K562 (cell line): Measurements from ENCODE around the gene RAB4B. TPM values are rescaled to one million over a fixed set of nuclear protein-coding genes. Genes with fewer than 3 reads are reported as not detected.

ENCODE experiments used
- BHLHE40 ChIP-seq: IDR thresholded peaks from 2 replicates; pipeline ENCODE4 v1.6.1; 2011; ENCODE audit warnings: low read length, improper control_type of control experiment
- ERF ChIP-seq: fragments of 450-650 bp; formaldehyde crosslinking; IDR thresholded peaks from 2 replicates; pipeline ENCODE4 v1.4.0; 2020; ENCODE audit warnings: mild to moderate bottlenecking, mixed read lengths
- FOXK2 ChIP-seq, 2 experiments: fragments of 450-650 bp; IDR thresholded peaks in 1 of 2; conservative IDR thresholded peaks in 1 of 2; 2 replicates each; pipeline ENCODE4 v1.6.1; 2016; ENCODE audit warnings: low read depth in 2 of 2, mild to moderate bottlenecking in 1 of 2
- KDM4B ChIP-seq, 2 experiments: fragments of 450-650 bp in 1 of 2; sonication (generic) in 1 of 2; IDR thresholded peaks; 2 replicates each; pipeline ENCODE4 v1.6.1; 2016 to 2017; ENCODE audit warnings: borderline replicate concordance in 2 of 2, antibody characterized with exemption in 1 of 2, low read depth in 1 of 2, mild to moderate bottlenecking in 1 of 2
- MEF2A ChIP-seq: IDR thresholded peaks from 2 replicates; pipeline ENCODE4 v1.6.1; 2011; ENCODE audit warnings: low read depth, mild to moderate bottlenecking, low read length, moderate library complexity; ENCODE audit not compliant: control insufficient read depth
- NEUROD1 ChIP-seq: fragments of 150-350 bp; IDR thresholded peaks from 2 replicates; pipeline ENCODE4 v1.6.1; 2014; ENCODE audit warnings: borderline replicate concordance, low read length, low read depth; ENCODE audit not compliant: partially characterized antibody
- NONO ChIP-seq, 2 experiments: fragments of 200-400 bp in 1 of 2; fragments of 450-650 bp in 1 of 2; formaldehyde crosslinking in 1 of 2; IDR thresholded peaks; 2 replicates each; pipeline ENCODE4 v1.6.1; 2017; ENCODE audit warnings: low read depth in 2 of 2, mild to moderate bottlenecking in 2 of 2, moderate library complexity in 2 of 2, low read length in 1 of 2
- NR4A1 ChIP-seq, 2 experiments: fragments of 250-450 bp in 1 of 2; fragments of 450-650 bp in 1 of 2; sonication (Bioruptor Pico) in 1 of 2; IDR thresholded peaks; 2 replicates each; pipeline versions ENCODE4 v1.4.0 to v1.6.1; 2016 to 2020; ENCODE audit warnings: mild to moderate bottlenecking in 2 of 2, missing compliant biosample characterization in 1 of 2, missing genetic modification characterization in 1 of 2, moderate library complexity in 1 of 2
- SMAD3 ChIP-seq: fragments of 450-650 bp; formaldehyde crosslinking; conservative IDR thresholded peaks from 2 replicates; pipeline ENCODE4 v1.4.0; 2020; ENCODE audit warnings: mild to moderate bottlenecking
- TAL1 ChIP-seq: fragments of 450-650 bp; IDR thresholded peaks from 2 replicates; pipeline ENCODE4 v1.6.1; 2016; ENCODE audit warnings: mild to moderate bottlenecking
- TRIM24 ChIP-seq, 2 experiments: fragments of 450-650 bp; IDR thresholded peaks; 2 replicates each; pipeline ENCODE4 v1.6.1; 2016
- VEZF1 ChIP-seq: fragments of 200-800 bp; sonication (Bioruptor generic); IDR thresholded peaks from 2 replicates; pipeline ENCODE4 v1.6.1; 2017; ENCODE audit warnings: missing genetic modification characterization, missing compliant biosample characterization
- ZBED1 ChIP-seq: IDR thresholded peaks from 2 replicates; pipeline ENCODE4 v1.6.1; 2014
- ZNF311 ChIP-seq: fragments of 250-450 bp; sonication (Bioruptor Pico); IDR thresholded peaks from 2 replicates; pipeline ENCODE4 v1.4.0; 2020; ENCODE audit warnings: mild to moderate bottlenecking, moderate library complexity
- ZNF445 ChIP-seq: fragments of 250-450 bp; sonication (Bioruptor Pico); IDR thresholded peaks from 2 replicates; pipeline ENCODE4 v1.4.0; 2020; ENCODE audit warnings: low read depth, mild to moderate bottlenecking, moderate library complexity
- ZNF707 ChIP-seq: fragments of 250-450 bp; sonication (Bioruptor Pico); conservative IDR thresholded peaks from 2 replicates; pipeline ENCODE4 v1.8.0; 2022; ENCODE audit warnings: inconsistent platforms, mild to moderate bottlenecking, moderate library complexity
- ZNF76 ChIP-seq: fragments of 250-450 bp; sonication (Bioruptor Pico); IDR thresholded peaks from 2 replicates; pipeline ENCODE4 v1.4.0; 2020; ENCODE audit warnings: mild to moderate bottlenecking, moderate library complexity, borderline replicate concordance
- polyA plus RNA-seq, 8 experiments: library from polyadenylated mRNA; depleted of rRNA in 4 of 8; stranded (reverse) in 5 of 8; unstranded in 3 of 8; fragments of >200 nt; fragmentation: Nextera tagmentation in 2 of 8; fragmentation: Illumina TruSeq in 1 of 8; extraction: Ambion mirVana in 2 of 8; extraction: Trizol in 1 of 8; gene quantifications; 2 replicates each; pipeline versions ENCODE4 v1.2.1 to v1.2.3, GENCODE V29; 2011 to 2014; ENCODE audit warnings: inconsistent platforms in 1 of 8, missing spikeins in 1 of 8
- total RNA-seq, 7 experiments: library from RNA; depleted of rRNA in 6 of 7; stranded (reverse); fragments of >200 nt in 6 of 7; fragmentation: Illumina TruSeq in 2 of 7; extraction: Trizol in 2 of 7; gene quantifications; 2 replicates each; pipeline versions ENCODE4 v1.2.1 to v1.2.3, GENCODE V29; 2011 to 2021; ENCODE audit warnings: low replicate concordance in 1 of 7
- TF ChIP-seq, protein P1 (sequence below): sonication (generic); formaldehyde crosslinking; IDR thresholded peaks from 2 replicates; pipeline ENCODE4 v1.9.0; 2022; ENCODE audit warnings: mild to moderate bottlenecking, missing genetic modification reagents
- TF ChIP-seq, protein P2 (sequence below): fragments of 250-450 bp; sonication (Bioruptor Pico); IDR thresholded peaks from 2 replicates; pipeline ENCODE4 v1.8.0; 2022; ENCODE audit warnings: moderate library complexity, mild to moderate bottlenecking, inconsistent platforms
- TF ChIP-seq, protein P3 (sequence below): fragments of 250-450 bp; sonication (Bioruptor Pico); IDR thresholded peaks from 2 replicates; pipeline ENCODE4 v1.4.0; 2020; ENCODE audit warnings: mild to moderate bottlenecking
- TF ChIP-seq, protein P4 (sequence below): fragments of 250-450 bp; sonication (Bioruptor Pico); IDR thresholded peaks from 2 replicates; pipeline ENCODE4 v1.4.0; 2020

Gene RAB4B
- total and polyA plus RNA-seq, 9 of the 15 experiments (the other 6 are each of a cell fraction or from before 2014, with no cell fraction given): 0.28 to 20.4 (median 9.0) TPM

DNA sequence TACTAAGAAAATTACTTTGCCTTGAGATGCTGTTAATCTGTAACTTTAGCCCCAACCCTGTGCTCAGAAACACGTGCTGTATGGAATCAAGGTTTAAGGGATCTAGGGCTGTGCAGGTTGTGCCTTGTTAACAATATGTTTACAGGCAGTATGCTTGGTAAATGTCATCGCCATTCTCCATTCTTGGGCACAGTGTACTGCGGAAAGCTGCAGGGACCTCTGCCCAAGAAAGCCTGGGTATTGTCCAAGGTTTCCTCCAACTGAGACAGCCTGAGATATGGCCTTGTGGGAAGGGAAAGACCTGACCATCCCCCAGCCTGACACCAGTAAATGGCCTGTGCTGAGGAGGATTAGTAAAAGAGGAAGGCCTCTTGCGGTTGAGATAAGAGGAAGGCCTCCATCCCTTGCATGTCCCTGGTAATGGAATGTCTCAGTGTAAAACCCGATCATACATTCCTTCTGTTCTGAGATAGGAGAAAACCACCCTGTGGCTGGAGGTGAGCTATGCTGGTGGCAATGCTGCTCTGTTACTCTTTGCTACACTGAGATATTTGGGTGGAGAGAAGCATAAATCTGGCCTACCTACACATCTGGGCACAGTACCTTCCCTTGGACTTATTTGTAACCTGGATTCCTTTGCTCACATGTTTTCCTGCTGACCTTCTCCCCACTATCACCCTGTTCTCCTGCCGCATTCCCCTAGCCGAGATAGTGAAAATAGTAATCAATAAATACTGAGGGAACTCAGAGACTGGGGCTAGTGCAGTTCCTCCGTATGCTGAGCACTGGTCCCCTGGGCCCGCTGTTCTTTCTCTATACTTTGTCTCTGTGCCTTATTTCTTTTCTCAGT, 44.9 kb downstream of the RAB4B start (continued):
- TF ChIP-seq NR4A1 (CRISPR knock-in tag; IDR thresholded peaks at IDR 0.05): 0 out of 2 replicates have a peak, but pooled peaks have one; percentile 67
- peak; percentile 93 for TF ChIP-seq NR4A1 (tag; IDR thresholded peaks at IDR 0.05)
- TF ChIP-seq, protein P1, sequence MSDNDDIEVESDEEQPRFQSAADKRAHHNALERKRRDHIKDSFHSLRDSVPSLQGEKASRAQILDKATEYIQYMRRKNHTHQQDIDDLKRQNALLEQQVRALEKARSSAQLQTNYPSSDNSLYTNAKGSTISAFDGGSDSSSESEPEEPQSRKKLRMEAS (CRISPR knock-in tag): peak; percentile 87
- 0 out of 2 replicates have a peak, but pooled peaks have one; percentile 13 for TF ChIP-seq ZNF445 (CRISPR knock-in tag)
- peak; percentile 85 for TF ChIP-seq SMAD3
- peak; percentile 61; the same call in 1 of the 2 replicates for TF ChIP-seq ZNF311
- peak; percentile 85 for TF ChIP-seq TAL1
- TF ChIP-seq, protein P2, sequence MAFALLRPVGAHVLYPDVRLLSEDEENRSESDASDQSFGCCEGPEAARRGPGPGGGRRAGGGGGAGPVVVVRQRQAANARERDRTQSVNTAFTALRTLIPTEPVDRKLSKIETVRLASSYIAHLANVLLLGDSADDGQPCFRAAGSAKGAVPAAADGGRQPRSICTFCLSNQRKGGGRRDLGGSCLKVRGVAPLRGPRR: peak; percentile 83; the same call in 1 of the 2 replicates
- TF ChIP-seq NEUROD1: peak; percentile 73
- TF ChIP-seq MEF2A: peak; percentile 50; the same call in 1 of the 2 replicates
- TF ChIP-seq ZNF707: peak; percentile 55; the same call in 1 of the 2 replicates
- peak; percentile 80 for TF ChIP-seq ZNF76
- TF ChIP-seq NONO (IDR thresholded peaks at IDR 0.05; ENCODE audit: low read depth in 2 of 2, low read length in 1 of 2): 0 out of 4 replicates have a peak, but pooled peaks of 1 of the 2 experiments have one; percentile 57
- peak; percentile 60 for TF ChIP-seq VEZF1
- TF ChIP-seq, protein P3, sequence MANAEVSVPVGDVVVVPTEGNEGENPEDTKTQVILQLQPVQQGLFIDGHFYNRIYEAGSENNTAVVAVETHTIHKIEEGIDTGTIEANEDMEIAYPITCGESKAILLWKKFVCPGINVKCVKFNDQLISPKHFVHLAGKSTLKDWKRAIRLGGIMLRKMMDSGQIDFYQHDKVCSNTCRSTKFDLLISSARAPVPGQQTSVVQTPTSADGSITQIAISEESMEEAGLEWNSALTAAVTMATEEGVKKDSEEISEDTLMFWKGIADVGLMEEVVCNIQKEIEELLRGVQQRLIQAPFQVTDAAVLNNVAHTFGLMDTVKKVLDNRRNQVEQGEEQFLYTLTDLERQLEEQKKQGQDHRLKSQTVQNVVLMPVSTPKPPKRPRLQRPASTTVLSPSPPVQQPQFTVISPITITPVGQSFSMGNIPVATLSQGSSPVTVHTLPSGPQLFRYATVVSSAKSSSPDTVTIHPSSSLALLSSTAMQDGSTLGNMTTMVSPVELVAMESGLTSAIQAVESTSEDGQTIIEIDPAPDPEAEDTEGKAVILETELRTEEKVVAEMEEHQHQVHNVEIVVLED: peak; percentile 36; the same call in 1 of the 2 replicates
- TF ChIP-seq BHLHE40: peak; percentile 84
- TF ChIP-seq KDM4B (IDR thresholded peaks at IDR 0.05; ENCODE audit: borderline replicate concordance in 2 of 2, low read depth in 1 of 2): 0 out of 4 replicates have a peak, but pooled peaks of 1 of the 2 experiments have one; percentile 34
- peak; percentile 19 to 51; a peak in 1 of 4 replicates for TF ChIP-seq FOXK2 (conservative IDR thresholded peaks at IDR 0.05 in 1 of 2, IDR thresholded peaks at IDR 0.05 in 1 of 2; ENCODE audit: low read depth in 2 of 2)
- TF ChIP-seq, protein P4, sequence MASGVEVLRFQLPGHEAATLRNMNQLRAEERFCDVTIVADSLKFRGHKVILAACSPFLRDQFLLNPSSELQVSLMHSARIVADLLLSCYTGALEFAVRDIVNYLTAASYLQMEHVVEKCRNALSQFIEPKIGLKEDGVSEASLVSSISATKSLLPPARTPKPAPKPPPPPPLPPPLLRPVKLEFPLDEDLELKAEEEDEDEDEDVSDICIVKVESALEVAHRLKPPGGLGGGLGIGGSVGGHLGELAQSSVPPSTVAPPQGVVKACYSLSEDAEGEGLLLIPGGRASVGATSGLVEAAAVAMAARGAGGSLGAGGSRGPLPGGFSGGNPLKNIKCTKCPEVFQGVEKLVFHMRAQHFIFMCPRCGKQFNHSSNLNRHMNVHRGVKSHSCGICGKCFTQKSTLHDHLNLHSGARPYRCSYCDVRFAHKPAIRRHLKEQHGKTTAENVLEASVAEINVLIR (CRISPR knock-in tag): peak; percentile 48; the same call in 1 of the 2 replicates
- peak; percentile 81 to 92; a peak in 3 of 4 replicates for TF ChIP-seq TRIM24 (IDR thresholded peaks at IDR 0.05)
- 0 out of 2 replicates have a peak, but pooled peaks have one; percentile 67 for TF ChIP-seq ERF (CRISPR knock-in tag)
- 0 out of 2 replicates have a peak, but pooled peaks have one; percentile 70 for TF ChIP-seq ZBED1
